ENCODE measurements around the gene GULP1. TPM values are rescaled to one million over a fixed set of nuclear protein-coding genes. Genes with fewer than 3 reads are reported as not detected.

GULP1 gene
- total RNA-seq, 1 experiment from 2014 or later = 76.0 TPM

DNA sequence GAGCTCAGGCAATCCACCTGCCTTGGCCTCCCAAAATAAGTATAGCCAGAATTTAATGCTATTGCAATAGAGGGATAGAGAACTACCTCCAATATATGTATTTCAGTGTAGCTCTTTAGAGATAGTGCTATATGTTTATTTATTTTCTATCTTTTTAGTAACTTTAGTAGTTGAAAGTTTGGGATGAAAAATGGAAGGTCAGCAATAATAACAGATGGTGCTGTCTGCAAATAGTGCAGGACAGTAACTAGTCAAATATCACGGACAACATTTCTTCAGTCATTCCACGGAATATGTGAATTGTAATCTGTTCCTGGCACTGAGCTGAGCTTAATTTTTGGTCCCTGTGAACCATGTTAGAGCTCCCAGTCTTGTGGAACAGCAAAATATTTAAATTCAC lies 43.2 kb upstream of the GULP1 start:
- H2AFZ ChIP-seq (ENCODE audit: low read depth, low read length, poor library complexity, severe bottlenecking) = no peak overlapping the region
- RAD21 ChIA-PET (ENCODE audit: low non-redundant PET in 1 of 2, low total read pairs in 2 of 2, uncharacterized antibody in 2 of 2, unreplicated experiment in 2 of 2) = no interaction called here
- H3K4me3 ChIP-seq (replicated peaks in 1 of 2; ENCODE audit: low read depth in 1 of 2, low read length in 2 of 2) = no peak overlapping the region
- H3K9me3 ChIP-seq (ENCODE audit: control insufficient read depth in 1 of 2, insufficient read depth in 1 of 2, low read depth in 1 of 2, low read length in 2 of 2) = no peaks in the 10 kb centered on the region; a peak in 1 of 4 replicates
- H3K9ac ChIP-seq (ENCODE audit: low read length) = no peak overlapping the region
- H4K20me1 ChIP-seq (ENCODE audit: insufficient read depth) = no peaks in the 10 kb centered on the region
- no peak overlapping the region for H3K27ac ChIP-seq (ENCODE audit: low read depth, low read length)
- ATAC-seq (no peak), DNase-seq (ENCODE audit: low read depth, low spot score) (no peak)
- peaks cover 0 to 8% of the 10 kb centered on the region in 2 experiments; a peak in 1 of 4 replicates for H3K4me1 ChIP-seq (ENCODE audit: control insufficient read depth in 1 of 2, insufficient read depth in 2 of 2, low read length in 2 of 2)
- no peak overlapping the region for H3K4me2 ChIP-seq (ENCODE audit: low read length)
- no TSS peak for BruUV-seq (replicated peaks)
- POLR2A ChIA-PET = no interaction called here
- intact Hi-C loops (cut with micrococcal nuclease) = no loop called here
- CTCF ChIA-PET = no interaction called here
- no peaks in the 10 kb centered on the region for H3K27me3 ChIP-seq (ENCODE audit: insufficient read depth, low read length)
- no peaks in the 10 kb centered on the region for H3K36me3 ChIP-seq (ENCODE audit: control insufficient read depth in 1 of 2, insufficient read depth in 2 of 2, low read length in 2 of 2)
- no peaks in the 10 kb centered on the region for H3K9me2 ChIP-seq (ENCODE audit: insufficient read depth)
- TF ChIP-seq EZH2phosphoT487 (IDR thresholded peaks at IDR 0.05; ENCODE audit: borderline replicate concordance) = no peak
- H3K79me2 ChIP-seq (ENCODE audit: insufficient read depth, low read length) = no peaks in the 10 kb centered on the region

DNA sequence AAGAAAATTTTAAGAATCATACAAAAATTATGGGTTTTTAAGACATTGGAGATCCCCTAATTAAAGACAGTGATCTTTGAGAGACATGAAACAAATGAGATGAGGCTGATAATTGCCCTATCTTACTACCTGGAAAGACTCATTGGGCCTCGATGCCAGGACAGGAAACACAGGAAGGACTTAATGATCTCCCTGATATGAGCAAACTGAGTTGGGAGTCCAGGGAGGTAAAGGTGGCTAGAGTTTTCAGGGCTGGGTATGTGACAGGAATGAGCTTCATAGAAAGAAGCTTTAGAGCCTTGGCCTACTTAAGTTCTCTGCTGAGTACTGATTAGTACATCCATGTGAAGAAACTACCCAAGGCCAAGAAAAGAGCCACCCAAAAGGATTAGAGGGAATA lies 40.6 kb upstream of the GULP1 start:
- Histone ChIP-seq H3K4me1 (ENCODE audit: control insufficient read depth in 1 of 2, insufficient read depth in 2 of 2, low read length in 2 of 2) (no peaks in the 10 kb centered on the region), H3K9me2 (ENCODE audit: insufficient read depth) (no peaks in the 10 kb centered on the region), H3K9ac (ENCODE audit: low read length) (no peak overlapping the region), H3K79me2 (ENCODE audit: insufficient read depth, low read length) (no peaks in the 10 kb centered on the region), H3K27ac (ENCODE audit: low read depth, low read length) (no peak overlapping the region), H3K27me3 (ENCODE audit: insufficient read depth, low read length) (no peaks in the 10 kb centered on the region), H4K20me1 (ENCODE audit: insufficient read depth) (no peaks in the 10 kb centered on the region), H3K9me3 (ENCODE audit: control insufficient read depth in 1 of 2, insufficient read depth in 1 of 2, low read depth in 1 of 2, low read length in 2 of 2) (no peaks in the 10 kb centered on the region; a peak in 1 of 4 replicates), H3K4me2 (ENCODE audit: low read length) (no peak overlapping the region), H3K4me3 (replicated peaks in 1 of 2; ENCODE audit: low read depth in 1 of 2, low read length in 2 of 2) (no peak overlapping the region), H2AFZ (ENCODE audit: low read depth, low read length, poor library complexity, severe bottlenecking) (no peak overlapping the region), H3K36me3 (ENCODE audit: control insufficient read depth in 1 of 2, insufficient read depth in 2 of 2, low read length in 2 of 2) (no peaks in the 10 kb centered on the region)
- intact Hi-C loops (cut with micrococcal nuclease) = no loop called here
- RAD21 ChIA-PET (ENCODE audit: low non-redundant PET in 1 of 2, low total read pairs in 2 of 2, uncharacterized antibody in 2 of 2, unreplicated experiment in 2 of 2) = no interaction called here
- POLR2A ChIA-PET = no interaction called here
- TF ChIP-seq RAD21 (IDR thresholded peaks at IDR 0.05; ENCODE audit: low read depth) = no peak
- TF ChIP-seq JUND (IDR thresholded peaks at IDR 0.05) = no peak
- TF ChIP-seq FOSL1 (IDR thresholded peaks at IDR 0.05; ENCODE audit: low read depth) = no peak
- no peak for TF ChIP-seq MAX (IDR thresholded peaks at IDR 0.05)
- TF ChIP-seq CEBPB (IDR thresholded peaks at IDR 0.05; ENCODE audit: low read depth) = no peak
- TF ChIP-seq POLR2A (IDR thresholded peaks at IDR 0.05; ENCODE audit: borderline replicate concordance, extremely low read depth, insufficient read depth, insufficient read length) = no peak
- TF ChIP-seq REST (IDR thresholded peaks at IDR 0.05; ENCODE audit: low read depth) = no peak
- TF ChIP-seq ZNF274 (IDR thresholded peaks at IDR 0.05; ENCODE audit: low read depth, low read length) = no peak
- no peak for TF ChIP-seq SRF (IDR thresholded peaks at IDR 0.05; ENCODE audit: low read depth)
- ATAC-seq = no peak
- no TSS peak for BruUV-seq (replicated peaks)
- no peak for DNase-seq (ENCODE audit: low read depth, low spot score)
- CTCF ChIA-PET = no interaction called here
